Activated CD8-positive, alpha-beta T cell treated with anti-CD3 and anti-CD28 coated beads for 36 hours (primary cell): ENCODE measurements around the gene GP5. TPM values are rescaled to one million over a fixed set of nuclear protein-coding genes. Genes with fewer than 3 reads are reported as not detected.

Experiments used
- ATAC-seq: fragments of 200-7000 bp; cut with Tn5 transposase; one replicate; pipeline ENCODE4 v1.10.0; 2021; ENCODE audit warnings: mild to moderate bottlenecking, moderate library complexity
- CTCF ChIA-PET: fragments of 350-600 bp; sonication (Branson Sonifier 250); formaldehyde crosslinking; loops from one replicate; lab custom pipeline; 2021; ENCODE audit warnings: antibody characterized with exemption; lab: Charles Lee
- POLR2A ChIA-PET: fragments of 350-600 bp; sonication (Branson Sonifier 250); formaldehyde crosslinking; loops from one replicate; lab custom pipeline; 2021; ENCODE audit warnings: antibody characterized with exemption; lab: Charles Lee
- DNase-seq: peaks from one replicate; pipeline ENCODE4 v3.0.0-alpha.2; 2020
- H3K27ac Mint-ChIP-seq: one replicate; pipeline ENCODE4 v1.8.0; 2021; ENCODE audit warnings: mild to moderate bottlenecking, mixed read lengths
- H3K27me3 Mint-ChIP-seq: one replicate; pipeline ENCODE4 v1.8.0; 2021; ENCODE audit warnings: mixed read lengths
- H3K36me3 Mint-ChIP-seq: one replicate; pipeline ENCODE4 v1.8.0; 2021; ENCODE audit warnings: low read depth, mixed read lengths
- H3K4me1 Mint-ChIP-seq: one replicate; pipeline ENCODE4 v1.8.0; 2021; ENCODE audit warnings: low read depth, mixed read lengths
- H3K4me3 Mint-ChIP-seq: one replicate; pipeline ENCODE4 v1.8.0; 2021; ENCODE audit warnings: mild to moderate bottlenecking, moderate library complexity, mixed read lengths
- H3K9me3 Mint-ChIP-seq: one replicate; pipeline ENCODE4 v1.8.0; 2021; ENCODE audit warnings: mixed read lengths
- intact Hi-C: fragments of 100-400 bp; cut with micrococcal nuclease; formaldehyde crosslinking; loops from one replicate; pipeline ENCODE4 v1.10.0; 2022
- total RNA-seq, 2 experiments: library from RNA; stranded (reverse); gene quantifications; one replicate each; pipeline ENCODE4 v1.2.3, GENCODE V29; 2021
- TF ChIP-seq, protein P1 (sequence below): fragments of 200-600 bp; IDR thresholded peaks from one replicate; pipeline ENCODE4 v1.8.0; 2022; ENCODE audit warnings: antibody characterized with exemption, mild to moderate bottlenecking

GP5 gene
- total RNA-seq, 2 experiments from 2014 or later, result 0.72 to 0.83 TPM

GRCh38 chr3:194368918-194369317 lies 30.1 kb downstream of the GP5 start:
- POLR2A ChIA-PET, result no interaction called here
- CTCF ChIA-PET, result no interaction called here
- Mint-ChIP-seq H3K27ac (no peak overlapping the region), H3K4me3 (no peak overlapping the region), H3K27me3 (peaks cover 23% of the 10 kb centered on the region), H3K36me3 (no peaks in the 10 kb centered on the region), H3K9me3 (no peaks in the 10 kb centered on the region), H3K4me1 (no peaks in the 10 kb centered on the region)
- DNase-seq (no peak), ATAC-seq (no peak)
- intact Hi-C loops, result no loop called here
- TF ChIP-seq, protein P1, sequence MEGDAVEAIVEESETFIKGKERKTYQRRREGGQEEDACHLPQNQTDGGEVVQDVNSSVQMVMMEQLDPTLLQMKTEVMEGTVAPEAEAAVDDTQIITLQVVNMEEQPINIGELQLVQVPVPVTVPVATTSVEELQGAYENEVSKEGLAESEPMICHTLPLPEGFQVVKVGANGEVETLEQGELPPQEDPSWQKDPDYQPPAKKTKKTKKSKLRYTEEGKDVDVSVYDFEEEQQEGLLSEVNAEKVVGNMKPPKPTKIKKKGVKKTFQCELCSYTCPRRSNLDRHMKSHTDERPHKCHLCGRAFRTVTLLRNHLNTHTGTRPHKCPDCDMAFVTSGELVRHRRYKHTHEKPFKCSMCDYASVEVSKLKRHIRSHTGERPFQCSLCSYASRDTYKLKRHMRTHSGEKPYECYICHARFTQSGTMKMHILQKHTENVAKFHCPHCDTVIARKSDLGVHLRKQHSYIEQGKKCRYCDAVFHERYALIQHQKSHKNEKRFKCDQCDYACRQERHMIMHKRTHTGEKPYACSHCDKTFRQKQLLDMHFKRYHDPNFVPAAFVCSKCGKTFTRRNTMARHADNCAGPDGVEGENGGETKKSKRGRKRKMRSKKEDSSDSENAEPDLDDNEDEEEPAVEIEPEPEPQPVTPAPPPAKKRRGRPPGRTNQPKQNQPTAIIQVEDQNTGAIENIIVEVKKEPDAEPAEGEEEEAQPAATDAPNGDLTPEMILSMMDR, result no peak

DNA sequence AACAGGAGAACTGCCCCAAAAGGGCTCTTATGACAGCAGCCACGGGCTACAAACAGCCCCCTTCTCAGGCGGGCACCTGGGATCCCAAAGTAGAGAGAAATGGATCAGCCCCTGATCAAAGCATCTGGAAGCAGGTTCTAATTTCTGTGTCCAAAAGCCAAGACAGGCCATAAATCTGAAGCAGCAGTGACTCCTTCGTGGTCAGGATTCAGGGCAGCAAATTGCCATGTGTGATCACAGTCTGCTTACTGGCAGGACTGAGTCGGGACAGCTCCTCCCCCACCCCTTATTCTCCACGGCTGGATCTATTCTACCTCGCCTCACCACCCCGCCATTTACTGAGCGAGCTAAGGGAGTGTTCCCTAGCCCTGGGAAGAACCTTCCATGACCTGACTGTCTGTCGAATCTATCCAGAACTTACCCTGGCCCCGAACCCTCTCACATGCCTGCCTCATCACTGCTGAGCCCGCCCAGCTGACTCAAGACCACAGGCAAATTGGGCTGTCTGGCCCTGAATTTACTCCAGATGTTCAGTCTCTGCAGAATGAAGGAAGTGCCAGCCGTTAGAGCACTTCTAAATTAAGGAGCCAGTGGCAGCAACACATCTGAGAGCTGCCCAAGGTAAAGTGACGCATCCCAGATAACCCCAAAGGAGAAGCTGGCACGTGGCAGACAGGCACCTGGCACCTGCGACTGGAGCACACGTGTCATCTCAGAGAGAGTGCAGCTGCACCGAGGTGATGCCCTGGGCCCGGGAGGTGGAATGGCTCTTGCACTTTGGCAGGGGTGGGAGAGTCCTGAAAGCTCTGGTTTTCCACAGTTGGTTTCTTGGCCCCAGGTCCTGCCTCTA lies 30.8 kb downstream of the GP5 start:
- H3K9me3 Mint-ChIP-seq, result no peaks in the 10 kb centered on the region

GRCh38 chr3:194365978-194366490 lies 33.0 kb downstream of the GP5 start:
- CTCF ChIA-PET, result interaction anchor here (4.7 kb wide), 1 partner anchor 22 kb away, joined by 22 read pairs; no protein-coding TSS in a partner anchor
- H3K4me3 Mint-ChIP-seq, result no peak overlapping the region

More for the DNA sequence above, 30.8 kb downstream of the GP5 start:
- Mint-ChIP-seq H3K27me3 (peaks cover 23% of the 10 kb centered on the region), H3K27ac (no peak overlapping the region), H3K4me3 (no peak overlapping the region), H3K36me3 (no peaks in the 10 kb centered on the region), H3K4me1 (no peaks in the 10 kb centered on the region)
- ChIA-PET POLR2A (interaction anchor here (1.1 kb wide), 1 partner anchor 11 kb away, joined by 3 read pairs; no protein-coding TSS in a partner anchor), CTCF (no interaction called here)
- no peak for ATAC-seq
- no peak for DNase-seq
- intact Hi-C loops, result no loop called here
- TF ChIP-seq, protein P1, result no peak

GRCh38 chr3:194365526-194365925 lies 33.5 kb downstream of the GP5 start:
- Mint-ChIP-seq H3K36me3 (no peaks in the 10 kb centered on the region), H3K4me1 (no peaks in the 10 kb centered on the region), H3K4me3 (no peak overlapping the region), H3K9me3 (no peaks in the 10 kb centered on the region), H3K27ac (no peak overlapping the region), H3K27me3 (peaks cover 21% of the 10 kb centered on the region)
- ChIA-PET CTCF (interaction anchor here (1.9 to 4.7 kb wide), 2 partner anchors 21 to 38 kb away, joined by 4 to 22 read pairs; no protein-coding TSS in a partner anchor), POLR2A (no interaction called here)
- TF ChIP-seq, protein P1, result no peak
- intact Hi-C loops, result no loop called here
- no peak for DNase-seq
- no peak for ATAC-seq

More at GRCh38 chr3:194365978-194366490, 33.0 kb downstream of the GP5 start:
- no peak overlapping the region for H3K27ac Mint-ChIP-seq
- no peaks in the 10 kb centered on the region for H3K4me1 Mint-ChIP-seq
- intact Hi-C loops, result no loop called here
- H3K27me3 Mint-ChIP-seq, result peaks cover 21% of the 10 kb centered on the region
- ATAC-seq (no peak), DNase-seq (no peak)
- H3K36me3 Mint-ChIP-seq, result no peaks in the 10 kb centered on the region
- POLR2A ChIA-PET, result no interaction called here
- no peaks in the 10 kb centered on the region for H3K9me3 Mint-ChIP-seq
- TF ChIP-seq, protein P1, result no peak
